HG03066 (cell line): ENCODE measurements around the gene CCDC57.
"Not testable (repeated sequence)": the region's sequence is repeated elsewhere in the genome, so short reads cannot be mapped to it uniquely, and the experiment has no call there.

Experiments
- ATAC-seq: cut with Tn5 transposase; IDR thresholded peaks from one replicate; pipeline ENCODE4 v1.9.1; 2021; ENCODE audit warnings: low read depth; ENCODE audit not compliant: unreplicated experiment

CCDC57 gene

DNA sequence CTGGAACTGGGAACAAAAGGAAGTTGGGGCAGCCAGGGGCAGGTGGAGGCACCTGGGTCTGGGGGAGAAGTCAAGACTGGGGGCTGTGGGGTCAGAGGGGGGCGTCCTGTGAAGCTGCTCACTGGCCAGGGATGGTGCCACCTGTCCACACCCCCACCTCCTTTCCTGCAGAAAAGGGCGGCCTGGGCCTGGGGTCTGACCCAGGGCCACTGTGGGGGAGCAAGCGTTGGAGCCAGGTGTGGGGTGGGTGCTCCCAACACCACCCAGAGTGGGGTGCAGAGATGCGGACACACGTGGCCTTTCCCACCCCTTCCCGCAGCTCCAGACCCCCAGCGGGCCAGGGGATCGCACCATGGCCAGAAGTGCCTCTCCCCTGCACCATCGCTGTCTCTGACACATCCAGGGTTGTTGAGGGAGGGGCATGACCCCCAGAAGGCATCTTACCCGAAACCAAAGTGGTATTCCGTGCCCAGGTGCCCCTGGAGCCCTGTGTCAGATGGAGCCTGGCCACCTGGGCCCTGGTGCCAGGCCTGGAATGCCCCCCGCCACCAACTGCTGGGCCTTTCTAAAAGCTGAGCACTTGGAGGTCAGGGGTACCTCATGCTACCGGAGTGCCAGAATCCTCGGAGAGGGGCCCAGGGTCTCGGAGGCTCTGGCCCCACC lies 13.6 kb upstream of the CCDC57 start:
- ATAC-seq, result no peak

- ATAC-seq, result no peak
These were observed 12.9 kb upstream of the CCDC57 start for GRCh38 chr17:82225368-82226029.

- no peak for ATAC-seq
These were observed 12.0 kb upstream of the CCDC57 start for GRCh38 chr17:82224666-82225065.

DNA sequence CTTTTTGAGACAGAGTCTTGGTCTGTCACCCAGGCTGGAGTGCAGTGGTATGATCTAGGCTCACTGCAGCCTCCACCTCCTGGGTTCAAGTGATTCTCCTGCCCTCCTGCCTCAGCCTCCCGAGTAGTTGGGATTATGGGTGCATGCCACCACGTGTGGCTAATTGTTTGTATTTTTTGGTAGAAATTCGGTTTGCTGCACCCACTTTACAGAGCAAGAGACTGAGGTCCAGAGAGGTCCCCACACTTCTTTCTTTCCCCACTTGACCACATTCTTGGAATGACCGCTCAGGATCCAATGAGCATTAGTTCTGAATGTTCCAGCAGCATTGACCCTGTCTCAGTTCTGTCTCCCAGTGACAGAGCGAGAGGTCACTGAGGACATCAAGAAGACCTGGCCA lies 10.9 kb upstream of the CCDC57 start:
- no peak for ATAC-seq

- no peak for ATAC-seq
These were observed 10.2 kb upstream of the CCDC57 start for GRCh38 chr17:82222816-82223215.

DNA sequence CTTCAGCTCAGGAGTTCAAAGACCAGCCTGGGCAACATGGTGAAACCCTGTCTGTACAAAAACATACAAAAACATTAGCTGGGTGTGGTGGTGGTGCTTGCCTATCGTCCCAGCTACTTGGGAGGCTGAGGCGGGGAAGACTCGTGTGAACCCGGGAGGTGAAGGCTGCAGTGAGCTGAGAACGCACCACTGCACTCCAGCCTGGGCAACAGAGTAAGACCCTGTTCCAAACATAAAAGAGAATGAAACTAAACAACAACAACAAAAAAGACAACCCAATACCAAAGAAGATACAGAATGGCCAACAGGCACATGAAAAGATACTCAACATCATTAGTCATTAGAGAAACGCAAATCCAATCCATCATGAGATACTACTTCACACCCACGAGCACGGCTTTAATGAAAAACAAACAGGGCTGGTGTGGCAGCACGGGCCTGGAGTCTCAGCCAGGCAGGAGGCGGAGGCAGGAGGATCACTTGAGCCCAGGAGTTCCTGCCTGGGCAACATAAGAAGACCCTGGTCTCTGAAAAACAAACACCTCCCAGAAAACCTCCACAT lies 8.8 kb upstream of the CCDC57 start:
- no peak for ATAC-seq

GRCh38 chr17:82219753-82220709 lies 7.4 kb upstream of the CCDC57 start:
- ATAC-seq, result no peak

GRCh38 chr17:82219083-82219482 lies 6.4 kb upstream of the CCDC57 start:
- ATAC-seq, result no peak

- no peak for ATAC-seq
These were observed 5.9 kb upstream of the CCDC57 start for GRCh38 chr17:82218349-82219075.

GRCh38 chr17:82217530-82218204 lies 5.0 kb upstream of the CCDC57 start:
- no peak for ATAC-seq

DNA sequence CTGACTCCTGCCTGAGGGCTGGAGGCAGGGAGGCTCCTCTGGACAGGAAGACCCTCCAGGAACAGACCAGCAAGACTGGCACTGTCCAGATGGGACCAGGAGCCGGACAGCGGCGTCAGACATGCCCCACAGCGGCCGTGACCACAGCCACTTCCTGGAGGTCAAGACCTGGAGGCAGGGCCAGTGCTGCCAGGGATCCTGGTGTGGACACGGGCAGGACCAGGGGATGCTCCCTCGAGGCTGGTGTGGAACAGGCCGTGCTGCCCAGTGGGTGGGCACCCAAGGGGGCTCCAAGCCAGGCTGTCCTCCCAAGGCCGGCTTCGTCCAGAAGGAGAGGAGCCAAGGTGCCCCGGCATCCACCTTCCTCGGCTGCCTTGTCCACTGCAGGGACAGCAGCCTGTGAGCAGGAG lies 4.5 kb upstream of the CCDC57 start:
- ATAC-seq, result no peak

DNA sequence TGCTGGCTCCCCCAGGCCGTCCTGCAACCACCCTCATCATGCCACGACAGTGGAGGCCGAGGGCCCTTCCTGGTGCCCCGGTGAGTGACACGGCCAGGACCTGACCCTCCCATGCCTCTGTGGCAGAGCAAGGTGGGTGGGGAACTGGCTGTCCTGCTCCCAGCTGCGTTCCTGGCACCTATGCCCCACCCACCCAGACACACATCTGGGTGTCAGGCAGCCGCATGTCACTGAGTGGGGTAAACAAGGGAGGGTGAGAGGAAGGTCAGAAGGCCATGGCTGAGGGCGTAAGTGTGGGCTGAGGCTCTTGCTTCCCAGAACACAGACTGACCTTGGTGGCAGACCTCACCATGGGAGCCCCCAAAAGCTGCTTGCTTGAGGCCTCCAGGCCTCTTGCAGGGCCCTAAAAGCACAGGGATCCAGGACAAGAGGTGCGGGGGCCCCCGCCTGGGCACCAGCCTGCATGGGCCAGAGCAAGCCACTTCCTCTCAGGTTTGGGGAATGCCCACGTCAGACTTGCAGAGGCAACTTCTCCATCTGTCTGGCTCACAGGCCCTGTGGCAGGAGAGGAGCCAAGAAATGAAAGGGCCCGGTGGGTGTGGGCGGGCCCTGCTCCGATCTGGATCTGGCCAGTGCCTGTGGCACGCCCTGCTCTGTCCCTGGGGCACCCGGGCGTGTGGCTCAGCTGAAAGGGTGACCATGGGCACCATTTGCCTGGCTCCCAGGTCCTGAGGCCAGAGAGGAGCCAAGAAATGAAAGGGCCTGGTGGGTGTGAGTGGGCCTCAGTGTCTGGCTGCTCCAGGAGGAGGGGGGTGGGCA lies 3.9 kb upstream of the CCDC57 start:
- ATAC-seq, result no peak

- no peak for ATAC-seq
These were observed 3.3 kb upstream of the CCDC57 start for GRCh38 chr17:82215972-82216300.

DNA sequence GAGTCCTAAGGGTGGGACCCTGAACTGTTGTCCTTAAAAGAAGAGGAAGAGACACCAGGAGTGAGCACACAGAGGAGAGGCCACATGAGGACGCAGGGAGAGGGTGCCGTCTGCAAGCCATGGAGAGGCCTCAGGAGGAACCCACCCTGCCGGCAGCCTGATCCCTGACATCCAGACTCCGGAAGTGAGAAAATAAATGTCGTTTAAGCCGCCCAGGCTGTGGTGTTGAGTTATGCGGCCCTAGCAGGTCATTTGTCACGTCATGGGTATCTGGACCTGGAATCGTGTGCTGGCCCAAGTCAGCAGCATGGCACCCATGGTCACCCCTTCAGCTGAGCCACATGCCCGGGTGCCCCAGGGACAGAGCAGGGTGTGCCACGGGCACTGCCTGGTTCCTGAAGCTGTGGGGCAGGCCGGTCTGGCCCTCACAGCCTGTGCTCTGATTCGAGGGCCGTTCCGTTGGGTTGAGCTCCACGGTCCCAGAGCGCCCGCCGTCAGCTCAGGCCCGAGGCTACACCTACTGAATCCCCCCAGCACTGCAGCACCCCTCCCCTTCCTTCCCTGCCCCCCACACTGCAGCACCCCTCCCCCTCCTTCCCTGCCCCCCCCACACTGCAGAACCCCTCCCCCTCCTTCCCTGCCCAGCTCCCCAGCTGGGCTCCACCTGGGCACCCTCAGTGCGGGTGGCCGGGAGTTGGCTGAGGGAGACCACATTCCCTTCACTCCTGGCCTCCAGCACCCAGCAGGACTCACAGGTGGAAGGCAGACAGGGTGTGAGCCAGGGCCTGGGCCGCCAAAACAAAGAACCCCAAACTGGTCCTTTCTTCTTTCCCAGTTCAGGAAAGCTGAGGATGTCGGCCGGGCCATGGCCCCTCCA lies 2.7 kb upstream of the CCDC57 start:
- ATAC-seq, result no peak

GRCh38 chr17:82214012-82214628 lies 1.5 kb upstream of the CCDC57 start:
- no peak for ATAC-seq

GRCh38 chr17:82213251-82214011 lies 789 bp upstream of the CCDC57 start:
- ATAC-seq, result no peak

DNA sequence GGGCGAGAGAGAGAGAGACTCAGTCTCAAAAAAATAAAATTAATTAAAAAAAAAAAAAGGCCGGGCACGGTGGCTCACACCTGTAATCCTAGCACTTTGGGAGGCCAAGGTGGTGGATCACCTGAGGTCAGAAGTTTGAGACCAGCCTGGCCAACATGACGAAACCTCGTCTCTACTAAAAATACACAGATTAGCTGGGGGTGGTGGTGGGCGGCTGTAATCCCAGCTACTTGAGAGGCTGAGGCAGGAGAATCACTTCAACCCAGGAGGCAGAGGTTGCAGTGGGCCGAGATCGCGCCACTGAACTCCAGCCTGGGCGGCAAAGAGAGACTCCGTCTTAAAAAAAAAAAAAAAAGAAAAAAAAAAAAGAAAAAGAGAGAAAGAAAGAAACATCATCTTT lies 2.0 kb downstream of the CCDC57 start:
- ATAC-seq, result not testable (repeated sequence)
